WERI-Rb-1 (cell line): ENCODE measurements around the gene GAB1.

Experiments
- DNase-seq: peaks from one replicate; pipeline ENCODE4 v3.0.0-alpha.2; 2020
- H3K27ac ChIP-seq: fragments of 250-450 bp; sonication (Bioruptor Pico); 2 replicates; pipeline ENCODE4 v1.5.1; 2020; ENCODE audit warnings: mild to moderate bottlenecking, moderate library complexity
- H3K27me3 ChIP-seq: fragments of 250-450 bp; sonication (Bioruptor Pico); 2 replicates; pipeline ENCODE4 v1.5.1; 2021; ENCODE audit warnings: mild to moderate bottlenecking, low read depth, moderate library complexity; ENCODE audit not compliant: insufficient read depth, severe bottlenecking
- H3K36me3 ChIP-seq: fragments of 250-450 bp; sonication (Bioruptor Pico); 2 replicates; pipeline ENCODE4 v1.5.1; 2020; ENCODE audit warnings: mild to moderate bottlenecking, moderate library complexity
- H3K4me3 ChIP-seq: 2 replicates; pipeline ENCODE4 v1.5.1; 2011; ENCODE audit warnings: low read depth, mild to moderate bottlenecking, control low read depth, low read length
- H3K9me3 ChIP-seq: fragments of 250-450 bp; sonication (Bioruptor Pico); 2 replicates; pipeline ENCODE4 v1.5.1; 2021; ENCODE audit warnings: mild to moderate bottlenecking, moderate library complexity; ENCODE audit not compliant: severe bottlenecking
- CTCF ChIP-seq: IDR thresholded peaks from 2 replicates; pipeline ENCODE4 v1.5.1; 2011; ENCODE audit warnings: low read depth, mild to moderate bottlenecking, control low read depth, inconsistent platforms, low read length

GAB1 gene

GRCh38 chr4:143386812-143387211 lies 50.1 kb downstream of the GAB1 start:
- H3K9me3 ChIP-seq, result no peaks in the 10 kb centered on the region
- no peak overlapping the region for H3K4me3 ChIP-seq
- DNase-seq, result no peak
- H3K27me3 ChIP-seq, result no peaks in the 10 kb centered on the region
- TF ChIP-seq CTCF, result no peak
- H3K27ac ChIP-seq, result no peak overlapping the region
- H3K36me3 ChIP-seq, result no peaks in the 10 kb centered on the region

GRCh38 chr4:143389579-143390195 lies 53.0 kb downstream of the GAB1 start:
- Histone ChIP-seq H3K4me3 (no peak overlapping the region), H3K27ac (no peak overlapping the region), H3K9me3 (no peaks in the 10 kb centered on the region), H3K36me3 (no peaks in the 10 kb centered on the region), H3K27me3 (no peaks in the 10 kb centered on the region)
- DNase-seq, result no peak
- no peak for TF ChIP-seq CTCF

GRCh38 chr4:143390764-143391163 lies 54.1 kb downstream of the GAB1 start:
- Histone ChIP-seq H3K4me3 (no peak overlapping the region), H3K36me3 (no peaks in the 10 kb centered on the region), H3K9me3 (no peaks in the 10 kb centered on the region), H3K27ac (no peak overlapping the region), H3K27me3 (no peaks in the 10 kb centered on the region)
- no peak for TF ChIP-seq CTCF
- DNase-seq, result no peak

- Histone ChIP-seq H3K9me3 (no peaks in the 10 kb centered on the region), H3K4me3 (no peak overlapping the region), H3K27ac (no peak overlapping the region), H3K27me3 (no peaks in the 10 kb centered on the region), H3K36me3 (no peaks in the 10 kb centered on the region)
- DNase-seq, result peak; percentile 21
- no peak for TF ChIP-seq CTCF
Observed at GRCh38 chr4:143391261-143391660, 54.6 kb downstream of the GAB1 start.

GRCh38 chr4:143391895-143392294 lies 55.2 kb downstream of the GAB1 start:
- H3K27me3 ChIP-seq, result no peaks in the 10 kb centered on the region
- TF ChIP-seq CTCF, result no peak
- no peak for DNase-seq
- H3K4me3 ChIP-seq, result no peak overlapping the region
- H3K9me3 ChIP-seq, result no peaks in the 10 kb centered on the region
- H3K27ac ChIP-seq, result no peak overlapping the region; the same call in 1 of the 2 replicates
- no peaks in the 10 kb centered on the region for H3K36me3 ChIP-seq

- no peak for DNase-seq
- H3K4me3 ChIP-seq, result no peak overlapping the region
- H3K9me3 ChIP-seq, result no peaks in the 10 kb centered on the region
- H3K36me3 ChIP-seq, result no peaks in the 10 kb centered on the region
- no peaks in the 10 kb centered on the region for H3K27me3 ChIP-seq
- no peak for TF ChIP-seq CTCF
- H3K27ac ChIP-seq, result no peak overlapping the region
Observed at GRCh38 chr4:143393195-143393594, 56.5 kb downstream of the GAB1 start.
